ENCODE measurements around the gene PTX3. TPM values are rescaled to one million over a fixed set of nuclear protein-coding genes. Genes with fewer than 3 reads are reported as not detected.

Gene PTX3
- total and polyA plus RNA-seq, 2 of the 13 experiments (the other 11 are each of a cell fraction or from before 2014, with no cell fraction given), result not detected

DNA sequence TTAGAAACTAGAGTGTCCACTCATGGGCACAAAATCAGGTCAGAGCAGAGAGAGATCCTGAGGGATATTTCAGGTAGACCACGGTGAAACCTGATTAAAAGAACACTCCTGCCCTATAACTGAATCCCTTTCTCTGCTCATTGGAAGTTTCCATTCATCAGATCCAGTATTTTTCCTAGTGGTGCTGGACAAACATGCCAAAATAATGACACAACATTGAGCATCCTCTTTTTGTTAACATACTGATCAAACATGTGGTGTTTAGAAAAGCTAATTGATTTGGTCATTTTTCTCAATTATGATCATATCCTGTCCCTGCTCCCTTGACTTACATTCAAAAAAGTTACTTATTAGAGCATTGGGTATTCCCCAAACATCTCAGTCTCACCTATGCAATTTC lies 27.2 kb downstream of the PTX3 start:
- no TSS peak for BruUV-seq (replicated peaks)
- no peak for FAIRE-seq

More for the DNA sequence above, 27.2 kb downstream of the PTX3 start:
- ChIA-PET POLR2A (no interaction called here), CTCF (ENCODE audit: low intra/inter-chr PET ratio, low total read pairs) (no interaction called here)
- TF ChIP-seq, protein P1, sequence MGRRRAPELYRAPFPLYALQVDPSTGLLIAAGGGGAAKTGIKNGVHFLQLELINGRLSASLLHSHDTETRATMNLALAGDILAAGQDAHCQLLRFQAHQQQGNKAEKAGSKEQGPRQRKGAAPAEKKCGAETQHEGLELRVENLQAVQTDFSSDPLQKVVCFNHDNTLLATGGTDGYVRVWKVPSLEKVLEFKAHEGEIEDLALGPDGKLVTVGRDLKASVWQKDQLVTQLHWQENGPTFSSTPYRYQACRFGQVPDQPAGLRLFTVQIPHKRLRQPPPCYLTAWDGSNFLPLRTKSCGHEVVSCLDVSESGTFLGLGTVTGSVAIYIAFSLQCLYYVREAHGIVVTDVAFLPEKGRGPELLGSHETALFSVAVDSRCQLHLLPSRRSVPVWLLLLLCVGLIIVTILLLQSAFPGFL (CRISPR knock-in tag; IDR thresholded peaks at IDR 0.05), result no peak
- TF ChIP-seq TEAD3 (CRISPR knock-in tag; optimal IDR thresholded peaks at IDR 0.05; ENCODE audit: borderline replicate concordance) (no peak), RAD21 (CRISPR knock-in tag; IDR thresholded peaks at IDR 0.05) (no peak), ZNF891 (CRISPR knock-in tag; IDR thresholded peaks at IDR 0.05) (no peak), HCFC1 (IDR thresholded peaks at IDR 0.05; ENCODE audit: low read depth, low read length) (no peak), ZNF777 (CRISPR knock-in tag; IDR thresholded peaks at IDR 0.05) (no peak), ZNF816 (CRISPR knock-in tag; IDR thresholded peaks at IDR 0.05; ENCODE audit: borderline replicate concordance) (no peak), REXO4 (CRISPR knock-in tag; IDR thresholded peaks at IDR 0.05; ENCODE audit: borderline replicate concordance) (no peak), FOXA3 (CRISPR knock-in tag; IDR thresholded peaks at IDR 0.05) (no peak), ZNF556 (CRISPR knock-in tag; IDR thresholded peaks at IDR 0.05; ENCODE audit: borderline replicate concordance) (no peak), ZNF232 (CRISPR knock-in tag; IDR thresholded peaks at IDR 0.05; ENCODE audit: borderline replicate concordance) (no peak), ARID2 (CRISPR knock-in tag; IDR thresholded peaks at IDR 0.05; ENCODE audit: borderline replicate concordance) (no peak), NRL (CRISPR knock-in tag; IDR thresholded peaks at IDR 0.05; ENCODE audit: borderline replicate concordance) (no peak), HOXA3 (CRISPR knock-in tag; IDR thresholded peaks at IDR 0.05) (no peak)
- TF ChIP-seq, protein P2, sequence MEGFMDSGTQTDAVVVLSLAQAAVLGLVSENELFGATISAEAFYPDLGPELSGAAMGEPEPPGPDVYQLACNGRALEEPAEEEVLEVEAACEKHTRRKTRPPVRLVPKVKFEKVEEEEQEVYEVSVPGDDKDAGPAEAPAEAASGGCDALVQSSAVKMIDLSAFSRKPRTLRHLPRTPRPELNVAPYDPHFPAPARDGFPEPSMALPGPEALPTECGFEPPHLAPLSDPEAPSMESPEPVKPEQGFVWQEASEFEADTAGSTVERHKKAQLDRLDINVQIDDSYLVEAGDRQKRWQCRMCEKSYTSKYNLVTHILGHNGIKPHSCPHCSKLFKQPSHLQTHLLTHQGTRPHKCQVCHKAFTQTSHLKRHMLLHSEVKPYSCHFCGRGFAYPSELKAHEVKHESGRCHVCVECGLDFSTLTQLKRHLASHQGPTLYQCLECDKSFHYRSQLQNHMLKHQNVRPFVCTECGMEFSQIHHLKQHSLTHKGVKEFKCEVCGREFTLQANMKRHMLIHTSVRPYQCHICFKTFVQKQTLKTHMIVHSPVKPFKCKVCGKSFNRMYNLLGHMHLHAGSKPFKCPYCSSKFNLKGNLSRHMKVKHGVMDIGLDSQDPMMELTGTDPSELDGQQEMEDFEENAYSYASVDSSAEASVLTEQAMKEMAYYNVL (CRISPR knock-in tag; IDR thresholded peaks at IDR 0.05; ENCODE audit: borderline replicate concordance), result no peak
- TF ChIP-seq, protein P3, sequence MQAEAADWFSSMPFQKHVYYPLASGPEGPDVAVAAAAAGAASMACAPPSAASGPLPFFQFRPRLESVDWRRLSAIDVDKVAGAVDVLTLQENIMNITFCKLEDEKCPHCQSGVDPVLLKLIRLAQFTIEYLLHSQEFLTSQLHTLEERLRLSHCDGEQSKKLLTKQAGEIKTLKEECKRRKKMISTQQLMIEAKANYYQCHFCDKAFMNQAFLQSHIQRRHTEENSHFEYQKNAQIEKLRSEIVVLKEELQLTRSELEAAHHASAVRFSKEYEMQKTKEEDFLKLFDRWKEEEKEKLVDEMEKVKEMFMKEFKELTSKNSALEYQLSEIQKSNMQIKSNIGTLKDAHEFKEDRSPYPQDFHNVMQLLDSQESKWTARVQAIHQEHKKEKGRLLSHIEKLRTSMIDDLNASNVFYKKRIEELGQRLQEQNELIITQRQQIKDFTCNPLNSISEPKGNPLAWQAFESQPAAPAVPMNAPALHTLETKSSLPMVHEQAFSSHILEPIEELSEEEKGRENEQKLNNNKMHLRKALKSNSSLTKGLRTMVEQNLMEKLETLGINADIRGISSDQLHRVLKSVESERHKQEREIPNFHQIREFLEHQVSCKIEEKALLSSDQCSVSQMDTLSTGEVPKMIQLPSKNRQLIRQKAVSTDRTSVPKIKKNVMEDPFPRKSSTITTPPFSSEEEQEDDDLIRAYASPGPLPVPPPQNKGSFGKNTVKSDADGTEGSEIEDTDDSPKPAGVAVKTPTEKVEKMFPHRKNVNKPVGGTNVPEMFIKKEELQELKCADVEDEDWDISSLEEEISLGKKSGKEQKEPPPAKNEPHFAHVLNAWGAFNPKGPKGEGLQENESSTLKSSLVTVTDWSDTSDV (CRISPR knock-in tag; IDR thresholded peaks at IDR 0.05), result no peak
- TF ChIP-seq, protein P4, sequence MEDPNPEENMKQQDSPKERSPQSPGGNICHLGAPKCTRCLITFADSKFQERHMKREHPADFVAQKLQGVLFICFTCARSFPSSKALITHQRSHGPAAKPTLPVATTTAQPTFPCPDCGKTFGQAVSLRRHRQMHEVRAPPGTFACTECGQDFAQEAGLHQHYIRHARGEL (CRISPR knock-in tag; IDR thresholded peaks at IDR 0.05), result no peak
- TF ChIP-seq, protein P5, sequence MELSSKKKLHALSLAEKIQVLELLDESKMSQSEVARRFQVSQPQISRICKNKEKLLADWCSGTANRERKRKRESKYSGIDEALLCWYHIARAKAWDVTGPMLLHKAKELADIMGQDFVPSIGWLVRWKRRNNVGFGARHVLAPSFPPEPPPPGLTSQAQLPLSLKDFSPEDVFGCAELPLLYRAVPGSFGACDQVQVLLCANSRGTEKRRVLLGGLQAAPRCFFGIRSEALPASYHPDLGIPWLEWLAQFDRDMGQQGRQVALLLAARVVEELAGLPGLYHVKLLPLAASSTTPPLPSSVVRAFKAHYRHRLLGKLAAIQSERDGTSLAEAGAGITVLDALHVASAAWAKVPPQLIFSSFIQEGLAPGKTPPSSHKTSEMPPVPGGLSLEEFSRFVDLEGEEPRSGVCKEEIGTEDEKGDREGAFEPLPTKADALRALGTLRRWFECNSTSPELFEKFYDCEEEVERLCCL (CRISPR knock-in tag; IDR thresholded peaks at IDR 0.05; ENCODE audit: borderline replicate concordance), result no peak
- no peaks in the 10 kb centered on the region for H3K36me3 ChIP-seq (replicated peaks in 1 of 2; ENCODE audit: control insufficient read depth in 1 of 2, insufficient read depth in 2 of 2, low read length in 2 of 2)
- H3K27me3 ChIP-seq (ENCODE audit: control insufficient read depth in 1 of 2, insufficient read depth in 2 of 2, low read length in 2 of 2), result no peaks in the 10 kb centered on the region
- H3K4me3 ChIP-seq (replicated peaks in 1 of 3; ENCODE audit: insufficient read depth in 1 of 3, low read depth in 2 of 3, low read length in 3 of 3), result no peak overlapping the region
- no peak overlapping the region for H3K9ac ChIP-seq (ENCODE audit: insufficient read depth, low read depth, low read length)
- no peak overlapping the region for H3K4me2 ChIP-seq (ENCODE audit: low read depth, low read length)
- 0% methylated on average over 1 of the region's 1 CpG for WGBS (ENCODE audit: low lambda C conversion rate)
- H2AFZ ChIP-seq (ENCODE audit: low read length), result no peak overlapping the region
- H3K4me1 ChIP-seq (ENCODE audit: insufficient read depth, low read length), result no peaks in the 10 kb centered on the region
- ATAC-seq, result no peak
- no peak overlapping the region for H3K27ac ChIP-seq (ENCODE audit: extremely low read length, insufficient read depth, low read length)
- intact Hi-C loops (cut with micrococcal nuclease; ENCODE audit: unreplicated experiment), result no loop called here
- H4K20me1 ChIP-seq (ENCODE audit: insufficient read depth, low read length), result no peaks in the 10 kb centered on the region
- in situ Hi-C loops (cut with HindIII; ENCODE audit: extremely low pct_ligation_motif_present, low pct_unique_long_range_greater_than_20kb), result no loop called here
- no peak for DNase-seq (ENCODE audit: low spot score)
- H3K9me3 ChIP-seq (ENCODE audit: low read length), result no peaks in the 10 kb centered on the region
- H3K79me2 ChIP-seq (ENCODE audit: insufficient read depth, low read length), result no peaks in the 10 kb centered on the region
